Measurements from ENCODE around the gene PAH.

Gene PAH

GRCh38 chr12:102962532-102962931 is 45.5 kb upstream of the PAH start:
- Histone ChIP-seq H3K36me3 (ENCODE audit: control insufficient read depth in 2 of 2, insufficient read depth in 1 of 2, low read length in 2 of 2) (no peaks in the 10 kb centered on the region), H3K27ac (ENCODE audit: extremely low read depth, low read depth, low read length) (no peak overlapping the region), H3K9me3 (ENCODE audit: control insufficient read depth, insufficient read depth, low read depth, low read length) (no peaks in the 10 kb centered on the region), H3K4me3 (ENCODE audit: low read depth, low read length) (no peak overlapping the region), H3K4me1 (ENCODE audit: control insufficient read depth, insufficient read depth, low read length) (no peaks in the 10 kb centered on the region)
- no peak for TF ChIP-seq ZFP3 (tag by site-specific recombination; IDR thresholded peaks at IDR 0.05; ENCODE audit: low read depth)
- no peak for TF ChIP-seq ZNF148 (tag by site-specific recombination; IDR thresholded peaks at IDR 0.05; ENCODE audit: borderline replicate concordance)
- TF ChIP-seq ZNF548 (tag by site-specific recombination; IDR thresholded peaks at IDR 0.05) = no peak
- TF ChIP-seq OVOL3 (tag by site-specific recombination; IDR thresholded peaks at IDR 0.05) = no peak
- no peak for TF ChIP-seq ZNF354C (tag by site-specific recombination; IDR thresholded peaks at IDR 0.05; ENCODE audit: borderline replicate concordance, low read depth)
- no peak for TF ChIP-seq ZNF404 (tag by site-specific recombination; IDR thresholded peaks at IDR 0.05)
- no peak for TF ChIP-seq ZNF2 (tag by site-specific recombination; IDR thresholded peaks at IDR 0.05)
- no peak for TF ChIP-seq OSR2 (tag by site-specific recombination; IDR thresholded peaks at IDR 0.05)
- TF ChIP-seq GLI4 (tag by site-specific recombination; IDR thresholded peaks at IDR 0.05) = no peak
- ChIA-PET POLR2A (no interaction called here), CTCF (interaction anchor here (1.5 kb wide), 1 partner anchor 14 kb away, joined by 6 read pairs; no protein-coding TSS in a partner anchor)

GRCh38 chr12:102961466-102961855 is 44.4 kb upstream of the PAH start:
- CTCF ChIA-PET = interaction anchor here (0.6 kb wide), 1 partner anchor 1280 kb away, joined by 3 read pairs; no protein-coding TSS in a partner anchor
- no peak overlapping the region for H3K27ac ChIP-seq (ENCODE audit: extremely low read depth, low read depth, low read length)
- TF ChIP-seq REST (tag by site-specific recombination; IDR thresholded peaks at IDR 0.05) = no peak
- no peak for TF ChIP-seq ZNF692 (tag by site-specific recombination; IDR thresholded peaks at IDR 0.05)
- no peak for TF ChIP-seq ZNF513 (tag by site-specific recombination; IDR thresholded peaks at IDR 0.05)

More at GRCh38 chr12:102961466-102961855, 44.4 kb upstream of the PAH start:
- POLR2A ChIA-PET = no interaction called here
- Histone ChIP-seq H3K4me3 (ENCODE audit: low read depth, low read length) (no peak overlapping the region), H3K36me3 (ENCODE audit: control insufficient read depth in 2 of 2, insufficient read depth in 1 of 2, low read length in 2 of 2) (no peaks in the 10 kb centered on the region), H3K9me3 (ENCODE audit: control insufficient read depth, insufficient read depth, low read depth, low read length) (no peaks in the 10 kb centered on the region), H3K4me1 (ENCODE audit: control insufficient read depth, insufficient read depth, low read length) (no peaks in the 10 kb centered on the region)
